T-cell (primary cell): ENCODE data around the gene MYO5C. TPM values are rescaled to one million over a fixed set of nuclear protein-coding genes. Genes with fewer than 3 reads are reported as not detected.
"Not testable (repeated sequence)": the region's sequence is repeated elsewhere in the genome, so short reads cannot be mapped to it uniquely, and the experiment has no call there.

Source experiments
- ATAC-seq, 4 experiments: fragments of 200-7000 bp in 3 of 4; fragments of 150-1000 bp in 1 of 4; cut with Tn5 transposase; replicated peaks in 1 of 4; 1 replicate in 3 of 4; 2 replicates in 1 of 4; pipeline ENCODE4 v1.10.0; 2021; ENCODE audit warnings: moderate library complexity in 3 of 4, mild to moderate bottlenecking in 2 of 4, moderate number of reproducible peaks in 1 of 4
- CTCF ChIA-PET, 2 donors: fragments of 300-600 bp; sonication (Branson Sonifier 250); formaldehyde crosslinking; loops; one replicate each; lab custom pipeline; 2022; ENCODE audit warnings: antibody characterized with exemption in 2 of 2; lab: Charles Lee
- POLR2A ChIA-PET, 2 donors: fragments of 300-600 bp; sonication (Branson Sonifier 250); formaldehyde crosslinking; loops; one replicate each; lab custom pipeline; 2022; ENCODE audit warnings: antibody characterized with exemption in 2 of 2; lab: Charles Lee
- DNase-seq, 35 experiments: peaks; one replicate each; pipeline versions ENCODE4 v3.0.0 to v3.0.0-alpha.2; 2013 to 2023
- H3K27ac ChIP-seq: one replicate; pipeline ENCODE4 v1.5.1; 2013; ENCODE audit warnings: low read length
- H3K27me3 ChIP-seq, 2 experiments: replicated peaks in 1 of 2; 1 replicate in 1 of 2; 2 replicates in 1 of 2; pipeline versions ENCODE4 v1.6.1 to v1.7.0; 2013; ENCODE audit warnings: low read length in 1 of 2, mixed read lengths in 1 of 2; ENCODE audit not compliant: control insufficient read depth in 2 of 2, insufficient read depth in 2 of 2; ENCODE audit errors: extremely low read depth in 1 of 2
- H3K36me3 ChIP-seq, 2 donors: 1 replicate in 1 of 2; 2 replicates in 1 of 2; pipeline versions ENCODE4 v1.6.1 to v1.7.0; 2013; ENCODE audit warnings: low read length in 1 of 2; ENCODE audit not compliant: control insufficient read depth in 2 of 2, insufficient read depth in 1 of 2; ENCODE audit errors: extremely low read depth in 1 of 2
- H3K4me1 ChIP-seq, 2 experiments: 1 replicate in 1 of 2; 2 replicates in 1 of 2; pipeline versions ENCODE4 v1.6.1 to v1.7.0; 2013; ENCODE audit warnings: low read length in 2 of 2, mixed read lengths in 1 of 2; ENCODE audit not compliant: insufficient read depth in 2 of 2, control insufficient read depth in 1 of 2; ENCODE audit errors: extremely low read depth in 1 of 2
- H3K4me3 ChIP-seq, 2 donors: 1 replicate in 1 of 2; 2 replicates in 1 of 2; pipeline versions ENCODE4 v1.5.1 to v1.7.0; 2013; ENCODE audit warnings: mild to moderate bottlenecking in 2 of 2, low read length in 1 of 2, moderate library complexity in 1 of 2; ENCODE audit not compliant: control insufficient read depth in 1 of 2; ENCODE audit errors: extremely low read depth in 1 of 2
- H3K9me3 ChIP-seq: 2 replicates; pipeline ENCODE4 v1.7.0; 2013
- H3K27ac Mint-ChIP-seq, 2 donors: one replicate each; pipeline ENCODE4 v1.8.0; 2020 to 2021; ENCODE audit warnings: mild to moderate bottlenecking in 2 of 2, mixed read lengths in 2 of 2
- H3K27me3 Mint-ChIP-seq, 2 donors: one replicate each; pipeline ENCODE4 v1.8.0; 2021 to 2022; ENCODE audit warnings: mixed read lengths in 2 of 2
- H3K36me3 Mint-ChIP-seq: one replicate; pipeline ENCODE4 v1.8.0; 2021; ENCODE audit warnings: mixed read lengths
- H3K4me1 Mint-ChIP-seq, 3 donors: one replicate each; pipeline ENCODE4 v1.8.0; 2020 to 2022; ENCODE audit warnings: mixed read lengths in 3 of 3, mild to moderate bottlenecking in 1 of 3
- H3K4me3 Mint-ChIP-seq, 3 donors: one replicate each; pipeline ENCODE4 v1.8.0; 2020 to 2022; ENCODE audit warnings: mild to moderate bottlenecking in 3 of 3, mixed read lengths in 3 of 3, moderate library complexity in 3 of 3
- H3K9me3 Mint-ChIP-seq, 3 donors: one replicate each; pipeline ENCODE4 v1.8.0; 2020 to 2022; ENCODE audit warnings: mixed read lengths in 3 of 3
- WGBS: methylation state at CpG from one replicate; pipeline ENCODE4 v1.1.5; 2013; ENCODE audit warnings: missing lambda C conversion rate; ENCODE audit not compliant: insufficient coverage; 5-methylcytosine and 5-hydroxymethylcytosine counted together
- total RNA-seq, 35 experiments: library from RNA in 6 of 35; stranded (reverse) in 6 of 35; fragments of 120-200 nt in 1 of 35; gene quantifications; one replicate each; pipeline versions ENCODE4 v1.2.1 to v1.2.4 and lab custom pipeline; 2013 to 2026

The MYO5C gene
- total RNA-seq, 5 donors from 2014 or later (not counting 1 experiment from before 2014, with no cell fraction given) = 0.33 to 0.73 (median 0.53) TPM

DNA sequence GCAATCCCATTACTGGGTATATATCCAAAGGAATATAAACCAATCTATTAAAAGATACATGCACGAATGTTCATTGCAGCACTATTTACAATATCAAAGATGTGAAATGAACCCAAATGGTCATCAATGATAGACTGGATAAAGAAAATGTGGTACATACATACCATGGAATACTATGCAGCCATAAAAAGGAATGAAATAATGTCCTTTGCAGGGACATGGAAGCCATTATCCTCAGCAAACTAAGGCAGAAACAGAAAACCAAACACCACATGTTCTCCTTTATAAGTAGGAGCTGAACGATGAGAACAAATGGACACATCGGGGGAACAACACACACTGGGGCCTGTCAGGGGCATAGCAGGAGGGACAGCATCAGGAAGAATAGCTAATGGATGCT lies 125.4 kb downstream of the MYO5C start:
- Mint-ChIP-seq H3K36me3 (peaks cover 18% of the 10 kb centered on the region), H3K4me3 (peak overlapping the region in 1 of 3 donors; percentile 35)

DNA sequence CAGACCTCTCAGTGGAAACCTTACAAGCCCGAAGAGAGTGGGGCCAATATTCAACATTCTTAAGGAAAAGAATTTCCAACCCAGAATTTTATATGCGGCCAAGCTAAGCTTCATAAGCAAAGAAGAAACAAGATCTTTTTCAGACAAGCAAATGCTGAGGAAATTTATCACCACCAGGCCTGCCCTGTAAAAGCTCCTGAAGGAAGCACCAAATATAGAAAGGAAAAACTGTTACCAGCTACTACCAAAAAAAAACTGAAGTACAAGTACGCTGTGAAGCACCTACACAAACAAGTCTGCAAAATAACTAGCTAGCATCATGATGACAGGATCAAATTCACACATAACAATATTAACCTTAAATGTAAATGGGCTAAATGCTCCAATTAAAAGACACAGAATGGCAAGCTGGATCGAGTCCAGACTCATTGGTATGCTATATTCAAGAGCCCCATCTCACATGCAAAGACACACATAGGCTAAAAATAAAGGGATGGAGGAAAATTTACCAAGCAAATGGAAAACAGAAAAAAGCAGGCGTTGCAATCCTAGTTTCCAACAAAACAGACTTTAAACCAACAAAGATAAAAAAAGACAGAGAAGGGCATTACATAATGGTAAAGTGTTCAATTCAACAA lies 130.0 kb downstream of the MYO5C start:
- WGBS = 100% methylated on average over 1 of the region's 5 CpGs
- not testable (repeated sequence) for H3K27me3 ChIP-seq, H3K4me3 Mint-ChIP-seq, H3K27me3 Mint-ChIP-seq, DNase-seq, H3K4me1 ChIP-seq, H3K9me3 ChIP-seq, H3K27ac Mint-ChIP-seq, H3K27ac ChIP-seq, H3K9me3 Mint-ChIP-seq, H3K4me3 ChIP-seq, ATAC-seq
- H3K4me1 Mint-ChIP-seq = peaks cover 47 to 55% (median 51%) of the 10 kb centered on the region in 3 donors
- H3K36me3 Mint-ChIP-seq = peaks cover 30% of the 10 kb centered on the region
- ChIA-PET POLR2A (interaction anchor here (0.6 to 1.5 kb wide), 4 partner anchors 9 to 330 kb away, joined by 3 to 6 read pairs (median 4); no protein-coding TSS in a partner anchor), CTCF (interaction anchor here in 1 of 2 donors (0.8 to 2.9 kb wide), 8 partner anchors 8 to 88 kb away, joined by 3 to 19 read pairs (median 4); no protein-coding TSS in a partner anchor)
- H3K36me3 ChIP-seq = peaks cover 13 to 23% of the 10 kb centered on the region in 2 donors

More for the DNA sequence above, 125.4 kb downstream of the MYO5C start:
- not testable (repeated sequence) for DNase-seq, H3K27ac Mint-ChIP-seq, H3K9me3 Mint-ChIP-seq, H3K9me3 ChIP-seq, H3K36me3 ChIP-seq, H3K27me3 Mint-ChIP-seq, ATAC-seq, H3K4me1 ChIP-seq, H3K27ac ChIP-seq, H3K4me3 ChIP-seq, H3K27me3 ChIP-seq
- ChIA-PET POLR2A (interaction anchor here (0.6 to 1.6 kb wide), 3 partner anchors 9 to 155 kb away, joined by 4 to 10 read pairs (median 9); no protein-coding TSS in a partner anchor), CTCF (interaction anchor here (0.9 to 2.3 kb wide), 4 partner anchors 9 to 57 kb away, joined by 3 to 8 read pairs (median 5); no protein-coding TSS in a partner anchor)
- WGBS = no CpG with 5 or more reads among the region's 3 CpGs
- H3K4me1 Mint-ChIP-seq = peaks cover 66 to 81% (median 69%) of the 10 kb centered on the region in 3 donors

DNA sequence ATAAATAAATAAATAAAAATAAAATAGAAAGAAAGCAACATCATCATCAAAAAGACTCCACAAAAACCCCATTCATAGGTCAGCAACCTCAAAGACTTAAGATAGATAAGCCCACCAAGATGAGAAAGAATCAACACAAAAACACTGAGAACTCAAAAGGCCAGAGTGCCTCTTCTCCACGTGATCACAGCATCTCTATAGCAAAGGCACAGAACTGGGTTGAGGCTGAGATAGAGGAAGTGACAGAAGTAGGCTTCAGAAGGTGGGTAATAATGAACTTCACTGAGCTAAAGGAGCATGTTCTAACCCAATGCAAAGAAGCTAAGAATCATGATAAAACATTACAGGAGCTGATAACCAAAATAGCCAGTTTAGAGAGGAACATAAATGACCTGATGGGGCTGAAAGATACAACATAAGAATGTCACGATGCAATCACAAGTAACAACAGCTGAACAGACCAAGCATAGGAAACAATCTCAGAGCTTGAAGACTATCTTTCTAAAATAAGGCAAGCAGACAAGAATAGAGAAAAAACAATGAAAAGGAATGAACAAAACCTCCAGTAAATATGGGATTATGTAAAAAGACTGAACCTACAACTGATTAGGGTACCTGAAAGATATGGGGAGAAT lies 130.9 kb downstream of the MYO5C start:
- Histone ChIP-seq H3K36me3 (peaks cover 13 to 29% of the 10 kb centered on the region in 2 donors), H3K27ac (no peak overlapping the region), H3K4me1 (peaks cover 2 to 5% of the 10 kb centered on the region in 2 experiments), H3K9me3 (no peaks in the 10 kb centered on the region), H3K27me3 (no peaks in the 10 kb centered on the region), H3K4me3 (no peak overlapping the region)
- Mint-ChIP-seq H3K9me3 (no peaks in the 10 kb centered on the region), H3K36me3 (peaks cover 28% of the 10 kb centered on the region), H3K27ac (peak overlapping the region; percentile 2 to 35), H3K27me3 (no peaks in the 10 kb centered on the region), H3K4me1 (peaks cover 39 to 46% (median 42%) of the 10 kb centered on the region in 3 donors), H3K4me3 (no peak overlapping the region)
- POLR2A ChIA-PET = interaction anchor here (0.5 to 1.5 kb wide), 7 partner anchors 8 to 1273 kb away, joined by 3 to 13 read pairs (median 4); no protein-coding TSS in a partner anchor
- CTCF ChIA-PET = interaction anchor here (0.6 to 2.9 kb wide), 9 partner anchors 9 to 259 kb away, joined by 3 to 19 read pairs (median 4); no protein-coding TSS in a partner anchor
- ATAC-seq (peak; percentile 48 to 81 (median 66)), DNase-seq (peak in 1 of 35 experiments; percentile 29)
- no CpG with 5 or more reads among the region's 2 CpGs for WGBS

DNA sequence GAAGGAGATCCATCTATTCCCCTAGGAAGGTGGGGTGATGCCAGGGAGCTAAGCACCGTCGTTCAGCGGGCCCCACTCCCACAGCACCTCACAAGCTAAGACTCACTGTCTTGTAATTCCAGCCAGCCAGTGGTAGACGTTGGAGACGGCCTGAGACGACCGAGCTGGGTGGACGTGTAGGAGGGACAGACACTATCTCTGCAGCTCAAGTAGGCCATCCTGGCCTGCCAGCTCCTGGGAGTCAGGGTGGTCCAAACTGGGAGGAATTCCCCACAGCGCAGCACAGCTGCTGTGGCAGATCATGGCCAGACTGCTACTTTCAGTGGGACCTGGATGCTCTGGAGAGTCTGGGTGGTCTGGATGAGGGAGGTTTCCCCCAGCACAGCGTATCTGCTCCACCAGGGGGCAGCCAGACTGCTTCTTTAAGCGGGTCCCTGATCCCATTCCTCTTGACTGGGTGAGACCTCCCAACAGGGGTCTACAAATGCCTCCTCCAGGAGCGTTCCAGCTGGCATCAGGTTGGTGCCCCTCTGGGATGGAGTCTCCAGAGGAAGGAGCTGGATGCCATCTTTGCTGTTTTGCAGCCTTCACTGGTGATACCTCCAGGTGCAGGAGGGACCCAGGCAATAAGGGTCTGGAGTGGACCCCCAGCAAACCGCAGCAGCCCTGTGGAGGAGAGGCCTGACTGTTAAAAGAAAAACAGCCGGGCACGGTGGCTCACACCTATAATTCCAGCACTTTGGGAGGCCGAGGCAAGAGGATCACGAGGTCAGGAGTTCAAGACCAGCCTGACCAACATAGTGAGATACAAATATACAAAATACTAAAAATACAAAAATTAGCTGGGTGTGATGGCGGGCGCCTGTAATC lies 132.0 kb downstream of the MYO5C start:
- no peak overlapping the region for H3K27ac ChIP-seq
- CTCF ChIA-PET = interaction anchor here (0.5 to 2.2 kb wide), 11 partner anchors 15 to 327 kb away, joined by 3 to 11 read pairs (median 3); no protein-coding TSS in a partner anchor
- POLR2A ChIA-PET = interaction anchor here in 1 of 2 donors (0.5 kb wide), 1 partner anchor 11 kb away, joined by 3 read pairs; no protein-coding TSS in a partner anchor
- H3K9me3 ChIP-seq = no peaks in the 10 kb centered on the region
- ATAC-seq (peak in 2 of 4 experiments; percentile 37 to 40), DNase-seq (peak in 13 of 35 experiments; percentile 6 to 42 (median 16))
- no peak overlapping the region for H3K4me3 ChIP-seq
- H3K27me3 ChIP-seq = no peaks in the 10 kb centered on the region
- no peak overlapping the region for H3K27ac Mint-ChIP-seq
- peaks cover 34 to 44% (median 36%) of the 10 kb centered on the region in 3 donors for H3K4me1 Mint-ChIP-seq
- H3K27me3 Mint-ChIP-seq = no peaks in the 10 kb centered on the region
- WGBS = 99% methylated on average over 10 of the region's 19 CpGs
- H3K4me3 Mint-ChIP-seq = no peak overlapping the region
- peaks cover 34% of the 10 kb centered on the region for H3K36me3 Mint-ChIP-seq
- no peaks in the 10 kb centered on the region for H3K9me3 Mint-ChIP-seq
- peaks cover 2 to 5% of the 10 kb centered on the region in 2 experiments for H3K4me1 ChIP-seq
- H3K36me3 ChIP-seq = peaks cover 18 to 40% of the 10 kb centered on the region in 2 donors

DNA sequence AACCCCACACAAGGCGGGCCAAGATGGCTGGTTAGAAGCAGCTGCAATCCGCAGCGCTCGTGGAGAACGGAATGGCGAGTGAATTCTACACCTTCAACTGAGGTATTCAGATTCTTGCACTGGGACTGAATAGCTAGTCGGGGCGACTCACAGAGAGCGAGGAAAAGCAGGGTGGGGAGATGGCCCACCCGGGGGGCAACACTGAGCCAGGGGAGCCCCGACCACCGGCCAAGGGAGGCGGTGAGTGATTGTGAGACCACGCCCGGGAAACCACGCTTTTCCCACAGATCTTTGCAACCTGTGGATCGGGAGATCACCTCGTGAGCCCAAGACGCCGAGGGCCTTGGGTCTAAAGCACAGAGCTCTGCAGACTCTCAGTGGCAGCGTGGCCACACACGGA lies 132.7 kb downstream of the MYO5C start:
- Mint-ChIP-seq H3K27ac (no peak overlapping the region), H3K9me3 (no peaks in the 10 kb centered on the region), H3K4me3 (no peak overlapping the region), H3K27me3 (no peaks in the 10 kb centered on the region), H3K4me1 (peaks cover 29 to 40% (median 29%) of the 10 kb centered on the region in 3 donors), H3K36me3 (peaks cover 36% of the 10 kb centered on the region)
- WGBS = 92% methylated on average over 20 of the region's 22 CpGs
- H3K9me3 ChIP-seq = no peaks in the 10 kb centered on the region
- DNase-seq (no peak), ATAC-seq (no peak)
- H3K27ac ChIP-seq = no peak overlapping the region
- POLR2A ChIA-PET = no interaction called here
- no peaks in the 10 kb centered on the region for H3K27me3 ChIP-seq
- peaks cover 22 to 41% of the 10 kb centered on the region in 2 donors for H3K36me3 ChIP-seq
- no peak overlapping the region for H3K4me3 ChIP-seq
- CTCF ChIA-PET = interaction anchor here (0.5 to 1.1 kb wide), 5 partner anchors 15 to 326 kb away, joined by 3 to 4 read pairs (median 3); no protein-coding TSS in a partner anchor
- H3K4me1 ChIP-seq = peaks cover 2 to 5% of the 10 kb centered on the region in 2 experiments
